ENCODE data around the gene TPP2. TPM values are rescaled to one million over a fixed set of nuclear protein-coding genes. Genes with fewer than 3 reads are reported as not detected.

Gene TPP2
- total RNA-seq, 1 donor from 2014 or later = 84.6 TPM

DNA sequence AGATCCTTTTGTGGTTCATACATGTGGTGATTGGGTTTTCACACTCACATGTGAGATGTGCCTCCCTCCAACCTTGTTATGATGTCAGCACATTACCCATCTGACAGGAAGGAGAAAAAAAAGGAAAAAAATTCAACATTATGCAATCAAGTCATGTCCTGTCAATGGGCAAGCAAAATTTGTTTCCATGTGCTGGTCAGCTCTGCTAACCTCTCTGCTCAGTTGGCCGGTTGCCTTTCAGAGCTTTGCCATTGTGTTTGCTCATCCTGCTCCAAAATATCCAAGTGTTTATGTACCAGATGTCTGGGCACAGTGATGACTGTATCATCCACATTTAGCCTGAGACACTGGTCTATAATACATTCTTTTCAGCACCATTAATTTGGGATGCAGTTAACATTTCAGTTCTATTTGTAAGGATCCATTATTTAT, 125.0 kb downstream of the TPP2 start:
- Mint-ChIP-seq H3K27ac (ENCODE audit: unreplicated experiment) (no peak overlapping the region), H3K9me3 (ENCODE audit: unreplicated experiment) (no peaks in the 10 kb centered on the region), H3K27me3 (ENCODE audit: unreplicated experiment) (no peaks in the 10 kb centered on the region), H3K4me3 (ENCODE audit: unreplicated experiment) (no peak overlapping the region), H3K4me1 (ENCODE audit: low read depth, unreplicated experiment) (no peaks in the 10 kb centered on the region), H3K36me3 (ENCODE audit: unreplicated experiment) (no peaks in the 10 kb centered on the region)
- no peak for DNase-seq
- TF ChIP-seq, protein P1, sequence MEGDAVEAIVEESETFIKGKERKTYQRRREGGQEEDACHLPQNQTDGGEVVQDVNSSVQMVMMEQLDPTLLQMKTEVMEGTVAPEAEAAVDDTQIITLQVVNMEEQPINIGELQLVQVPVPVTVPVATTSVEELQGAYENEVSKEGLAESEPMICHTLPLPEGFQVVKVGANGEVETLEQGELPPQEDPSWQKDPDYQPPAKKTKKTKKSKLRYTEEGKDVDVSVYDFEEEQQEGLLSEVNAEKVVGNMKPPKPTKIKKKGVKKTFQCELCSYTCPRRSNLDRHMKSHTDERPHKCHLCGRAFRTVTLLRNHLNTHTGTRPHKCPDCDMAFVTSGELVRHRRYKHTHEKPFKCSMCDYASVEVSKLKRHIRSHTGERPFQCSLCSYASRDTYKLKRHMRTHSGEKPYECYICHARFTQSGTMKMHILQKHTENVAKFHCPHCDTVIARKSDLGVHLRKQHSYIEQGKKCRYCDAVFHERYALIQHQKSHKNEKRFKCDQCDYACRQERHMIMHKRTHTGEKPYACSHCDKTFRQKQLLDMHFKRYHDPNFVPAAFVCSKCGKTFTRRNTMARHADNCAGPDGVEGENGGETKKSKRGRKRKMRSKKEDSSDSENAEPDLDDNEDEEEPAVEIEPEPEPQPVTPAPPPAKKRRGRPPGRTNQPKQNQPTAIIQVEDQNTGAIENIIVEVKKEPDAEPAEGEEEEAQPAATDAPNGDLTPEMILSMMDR (IDR thresholded peaks at IDR 0.05; ENCODE audit: partially characterized antibody, unreplicated experiment) = no peak

DNA sequence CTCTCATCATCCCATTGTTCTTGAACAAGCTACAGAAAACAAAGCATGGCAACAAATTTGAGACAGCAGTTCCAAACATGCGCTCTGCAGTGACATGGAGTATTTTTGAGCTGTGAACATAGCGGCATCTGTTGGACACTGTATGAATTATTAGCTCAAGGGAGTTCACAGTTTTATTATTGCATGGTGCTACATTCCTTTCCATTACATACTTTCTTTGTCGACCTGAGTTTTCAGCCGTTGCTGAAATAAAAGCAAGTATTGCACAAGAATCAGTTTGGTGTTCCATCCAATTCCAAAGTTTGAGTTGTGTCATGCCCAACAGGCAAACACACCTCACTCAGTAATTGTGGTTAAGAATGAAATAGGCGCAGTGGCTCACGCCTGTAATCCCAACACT, 128.1 kb downstream of the TPP2 start:
- Mint-ChIP-seq H3K27me3 (ENCODE audit: unreplicated experiment) (no peaks in the 10 kb centered on the region), H3K27ac (ENCODE audit: unreplicated experiment) (no peak overlapping the region), H3K36me3 (ENCODE audit: unreplicated experiment) (no peaks in the 10 kb centered on the region), H3K9me3 (ENCODE audit: unreplicated experiment) (no peaks in the 10 kb centered on the region), H3K4me3 (ENCODE audit: unreplicated experiment) (no peak overlapping the region), H3K4me1 (ENCODE audit: low read depth, unreplicated experiment) (no peaks in the 10 kb centered on the region)
- TF ChIP-seq, protein P1 (IDR thresholded peaks at IDR 0.05; ENCODE audit: partially characterized antibody, unreplicated experiment) = no peak
- DNase-seq = no peak

DNA sequence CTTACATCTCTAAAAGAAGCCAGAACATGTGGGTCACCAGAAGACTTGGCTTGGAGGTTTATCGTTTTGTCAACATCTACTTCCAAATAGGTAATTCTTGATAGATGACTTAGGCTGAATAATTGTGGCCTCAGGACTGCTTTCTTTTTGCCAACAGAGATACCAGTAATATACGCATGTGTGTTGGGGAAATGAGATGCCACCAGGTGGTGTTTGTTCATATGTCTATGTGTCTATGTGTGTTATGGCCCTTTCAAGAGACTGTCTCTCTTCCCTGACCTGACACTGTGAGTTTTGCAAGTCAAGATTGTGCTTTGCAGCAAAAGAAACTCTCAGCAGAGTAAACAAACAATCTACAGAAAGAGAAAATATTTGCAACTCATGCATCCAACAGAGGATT, 129.6 kb downstream of the TPP2 start:
- Mint-ChIP-seq H3K27me3 (ENCODE audit: unreplicated experiment) (no peaks in the 10 kb centered on the region), H3K9me3 (ENCODE audit: unreplicated experiment) (no peaks in the 10 kb centered on the region), H3K4me3 (ENCODE audit: unreplicated experiment) (no peak overlapping the region), H3K36me3 (ENCODE audit: unreplicated experiment) (no peaks in the 10 kb centered on the region), H3K27ac (ENCODE audit: unreplicated experiment) (no peak overlapping the region), H3K4me1 (ENCODE audit: low read depth, unreplicated experiment) (no peaks in the 10 kb centered on the region)
- DNase-seq = no peak
- TF ChIP-seq, protein P1 (IDR thresholded peaks at IDR 0.05; ENCODE audit: partially characterized antibody, unreplicated experiment) = no peak

Other genes starting within 250 kb of the TPP2 start
- 17.8 TPM for gene FGF14, start 194.9 kb upstream of the TPP2 start, total RNA-seq (ENCODE audit: unreplicated experiment)
- not detected for gene METTL21C, start 98.1 kb downstream of the TPP2 start, total RNA-seq (ENCODE audit: unreplicated experiment)
- gene TEX30, start 176.8 kb downstream of the TPP2 start, total RNA-seq (ENCODE audit: unreplicated experiment) = 6.9 TPM
- gene POGLUT2, start 202.0 kb downstream of the TPP2 start, total RNA-seq (ENCODE audit: unreplicated experiment) = 17.5 TPM
- 39.2 TPM for gene BIVM, start 202.1 kb downstream of the TPP2 start, total RNA-seq (ENCODE audit: unreplicated experiment)
- gene ERCC5, start 249.0 kb downstream of the TPP2 start, total RNA-seq (ENCODE audit: unreplicated experiment) = 40.8 TPM